Measurements from ENCODE around the gene MORN2. TPM values are rescaled to one million over a fixed set of nuclear protein-coding genes. Genes with fewer than 3 reads are reported as not detected.

Gene MORN2
- total and polyA plus RNA-seq, 9 of the 15 experiments (the other 6 are each of a cell fraction or from before 2014, with no cell fraction given), result 10.4 to 39.5 (median 20.8) TPM

DNA sequence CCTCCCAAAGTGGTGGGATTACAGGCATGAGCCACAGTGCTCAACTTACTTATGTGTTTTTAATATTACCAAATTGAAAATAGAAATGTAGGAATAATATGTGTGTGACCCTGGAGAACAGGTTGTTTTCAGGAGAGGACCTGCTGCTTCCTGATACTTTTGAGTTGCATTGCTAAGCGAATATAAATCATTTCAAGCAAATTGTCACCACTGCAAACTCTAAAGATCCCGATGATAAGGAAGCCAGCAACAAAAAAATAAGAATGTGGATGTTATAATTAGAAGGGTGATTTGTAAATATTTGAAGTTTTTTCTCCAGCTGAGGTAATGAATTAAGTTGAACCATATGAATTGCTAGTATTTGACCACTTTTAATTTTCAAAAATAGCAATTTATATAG, 54.8 kb downstream of the MORN2 start (continued):
- no peak for TF ChIP-seq PML (IDR thresholded peaks at IDR 0.05; ENCODE audit: low read length)

Small RNAs within 50 kb of the gene (small RNA-seq; reads per million reads assigned to genes)
- not detected for gene RNU6-851P

Other genes with a start within 250 kb of the MORN2 start
- gene GALM, start 209.9 kb upstream of the MORN2 start, total RNA-seq (2014; rRNA removed), result 21.8 and 27.9 TPM in 2 replicates
- gene GALM, start 209.9 kb upstream of the MORN2 start, total RNA-seq (2014; rRNA removed; fragmentation: Illumina TruSeq; extraction: Trizol), result 26.3 and 27.3 TPM in 2 replicates
- 22.1 and 23.9 TPM in 2 replicates for gene GALM, start 209.9 kb upstream of the MORN2 start, total RNA-seq (2015; rRNA removed; fragmentation: Illumina TruSeq; extraction: Trizol)
- gene GALM, start 209.9 kb upstream of the MORN2 start, total RNA-seq (2021), result 21.8 and 22.7 TPM in 2 replicates
- 36.8 and 43.6 TPM in 2 replicates for gene GALM, start 209.9 kb upstream of the MORN2 start, polyA plus RNA-seq (2011; rRNA removed)
- 32.7 and 33.4 TPM in 2 replicates for gene GALM, start 209.9 kb upstream of the MORN2 start, polyA plus RNA-seq (2014; fragmentation: Illumina TruSeq; extraction: Trizol)
- gene GALM, start 209.9 kb upstream of the MORN2 start, polyA plus RNA-seq (2014; fragmentation: Nextera tagmentation; extraction: Ambion mirVana), result 10 to 100 TPM; 38.0 to 51.7 TPM
- 23.3 and 24.3 TPM in 2 replicates for gene GALM, start 209.9 kb upstream of the MORN2 start, polyA plus RNA-seq (2014; rRNA removed)
- 219 and 241 TPM in 2 replicates for gene SRSF7, start 124.6 kb upstream of the MORN2 start, total RNA-seq (2014; rRNA removed)
- 336 and 371 TPM in 2 replicates for gene SRSF7, start 124.6 kb upstream of the MORN2 start, total RNA-seq (2014; rRNA removed; fragmentation: Illumina TruSeq; extraction: Trizol)
- gene SRSF7, start 124.6 kb upstream of the MORN2 start, total RNA-seq (2015; rRNA removed; fragmentation: Illumina TruSeq; extraction: Trizol), result 393 and 420 TPM in 2 replicates
- gene SRSF7, start 124.6 kb upstream of the MORN2 start, total RNA-seq (2021), result 293 and 315 TPM in 2 replicates
- 519 and 726 TPM in 2 replicates for gene SRSF7, start 124.6 kb upstream of the MORN2 start, polyA plus RNA-seq (2011; rRNA removed)
- 316 and 323 TPM in 2 replicates for gene SRSF7, start 124.6 kb upstream of the MORN2 start, polyA plus RNA-seq (2014; fragmentation: Illumina TruSeq; extraction: Trizol)
- 100 to 1,000 TPM; 696 to 706 TPM for gene SRSF7, start 124.6 kb upstream of the MORN2 start, polyA plus RNA-seq (2014; fragmentation: Nextera tagmentation; extraction: Ambion mirVana)
- gene SRSF7, start 124.6 kb upstream of the MORN2 start, polyA plus RNA-seq (2014; rRNA removed), result 375 and 380 TPM in 2 replicates
- gene GEMIN6, start 97.8 kb upstream of the MORN2 start, total RNA-seq (2014; rRNA removed), result 12.3 and 18.3 TPM in 2 replicates
- gene GEMIN6, start 97.8 kb upstream of the MORN2 start, total RNA-seq (2014; rRNA removed; fragmentation: Illumina TruSeq; extraction: Trizol), result 31.6 and 32.4 TPM in 2 replicates
- 20.3 and 21.8 TPM in 2 replicates for gene GEMIN6, start 97.8 kb upstream of the MORN2 start, total RNA-seq (2015; rRNA removed; fragmentation: Illumina TruSeq; extraction: Trizol)
- gene GEMIN6, start 97.8 kb upstream of the MORN2 start, total RNA-seq (2021), result 15.9 and 19.3 TPM in 2 replicates
- gene GEMIN6, start 97.8 kb upstream of the MORN2 start, polyA plus RNA-seq (2011; rRNA removed), result 18.0 and 28.4 TPM in 2 replicates
- 12.0 and 12.5 TPM in 2 replicates for gene GEMIN6, start 97.8 kb upstream of the MORN2 start, polyA plus RNA-seq (2014; fragmentation: Illumina TruSeq; extraction: Trizol)
- 10 to 100 TPM; 48.5 to 58.6 TPM for gene GEMIN6, start 97.8 kb upstream of the MORN2 start, polyA plus RNA-seq (2014; fragmentation: Nextera tagmentation; extraction: Ambion mirVana)
- gene GEMIN6, start 97.8 kb upstream of the MORN2 start, polyA plus RNA-seq (2014; rRNA removed), result 14.5 and 17.4 TPM in 2 replicates
- gene DHX57, start within 50 bp of the MORN2 start, total RNA-seq (2014; rRNA removed), result 15.1 and 15.8 TPM in 2 replicates
- gene DHX57, start within 50 bp of the MORN2 start, total RNA-seq (2014; rRNA removed; fragmentation: Illumina TruSeq; extraction: Trizol), result 20.8 and 22.1 TPM in 2 replicates
- gene DHX57, start within 50 bp of the MORN2 start, total RNA-seq (2015; rRNA removed; fragmentation: Illumina TruSeq; extraction: Trizol), result 17.0 and 20.2 TPM in 2 replicates
- gene DHX57, start within 50 bp of the MORN2 start, total RNA-seq (2021), result 18.4 and 20.1 TPM in 2 replicates
- 15.9 and 23.6 TPM in 2 replicates for gene DHX57, start within 50 bp of the MORN2 start, polyA plus RNA-seq (2011; rRNA removed)
- gene DHX57, start within 50 bp of the MORN2 start, polyA plus RNA-seq (2014; fragmentation: Illumina TruSeq; extraction: Trizol), result 15.6 and 17.9 TPM in 2 replicates
- gene DHX57, start within 50 bp of the MORN2 start, polyA plus RNA-seq (2014; fragmentation: Nextera tagmentation; extraction: Ambion mirVana), result 10 to 100 TPM in 1 of 2 experiments, 1 to 10 TPM in 1; 7.4 to 10.2 TPM
- gene DHX57, start within 50 bp of the MORN2 start, polyA plus RNA-seq (2014; rRNA removed), result 13.1 and 14.8 TPM in 2 replicates
- 0.04 TPM in 1 of 2 replicates, not detected in the other for gene ARHGEF33, start 13.9 kb downstream of the MORN2 start, total RNA-seq (2014; rRNA removed)
- gene ARHGEF33, start 13.9 kb downstream of the MORN2 start, total RNA-seq (2014; rRNA removed; fragmentation: Illumina TruSeq; extraction: Trizol), result not detected in 2 replicates
- 0.04 TPM in 1 of 2 replicates, not detected in the other for gene ARHGEF33, start 13.9 kb downstream of the MORN2 start, total RNA-seq (2015; rRNA removed; fragmentation: Illumina TruSeq; extraction: Trizol)
- 0.02 TPM in 1 of 2 replicates, not detected in the other for gene ARHGEF33, start 13.9 kb downstream of the MORN2 start, total RNA-seq (2021)
- 0.01 and 0.03 TPM in 2 replicates for gene ARHGEF33, start 13.9 kb downstream of the MORN2 start, polyA plus RNA-seq (2011; rRNA removed)
- gene ARHGEF33, start 13.9 kb downstream of the MORN2 start, polyA plus RNA-seq (2014; fragmentation: Illumina TruSeq; extraction: Trizol), result not detected in 2 replicates
- under 1 TPM in 1 of 2 experiments, not detected in 1; 0.08 TPM for gene ARHGEF33, start 13.9 kb downstream of the MORN2 start, polyA plus RNA-seq (2014; fragmentation: Nextera tagmentation; extraction: Ambion mirVana)
- not detected in 2 replicates for gene ARHGEF33, start 13.9 kb downstream of the MORN2 start, polyA plus RNA-seq (2014; rRNA removed)
- 6.3 and 7.6 TPM in 2 replicates for gene SOS1, start 245.1 kb downstream of the MORN2 start, total RNA-seq (2014; rRNA removed)
- 16.3 and 17.9 TPM in 2 replicates for gene SOS1, start 245.1 kb downstream of the MORN2 start, total RNA-seq (2014; rRNA removed; fragmentation: Illumina TruSeq; extraction: Trizol)
- 20.1 and 21.6 TPM in 2 replicates for gene SOS1, start 245.1 kb downstream of the MORN2 start, total RNA-seq (2015; rRNA removed; fragmentation: Illumina TruSeq; extraction: Trizol)
- gene SOS1, start 245.1 kb downstream of the MORN2 start, total RNA-seq (2021), result 23.1 and 23.8 TPM in 2 replicates
- gene SOS1, start 245.1 kb downstream of the MORN2 start, polyA plus RNA-seq (2011; rRNA removed), result 27.1 and 27.9 TPM in 2 replicates
- 24.5 and 26.8 TPM in 2 replicates for gene SOS1, start 245.1 kb downstream of the MORN2 start, polyA plus RNA-seq (2014; fragmentation: Illumina TruSeq; extraction: Trizol)
- gene SOS1, start 245.1 kb downstream of the MORN2 start, polyA plus RNA-seq (2014; fragmentation: Nextera tagmentation; extraction: Ambion mirVana), result 1 to 10 TPM; 2.5 to 4.0 TPM
- 10.9 and 12.1 TPM in 2 replicates for gene SOS1, start 245.1 kb downstream of the MORN2 start, polyA plus RNA-seq (2014; rRNA removed)

All from K562 (cell line).